DMS53 (cell line): ENCODE data around the gene PEX5L.

Experiments used
- DNase-seq: peaks from one replicate; lab custom pipeline; 2025; lab: John Stamatoyannopoulos, UW

PEX5L gene

GRCh38 chr3:179955809-179956208 lies 80.9 kb downstream of the PEX5L start:
- no peak for DNase-seq

DNA sequence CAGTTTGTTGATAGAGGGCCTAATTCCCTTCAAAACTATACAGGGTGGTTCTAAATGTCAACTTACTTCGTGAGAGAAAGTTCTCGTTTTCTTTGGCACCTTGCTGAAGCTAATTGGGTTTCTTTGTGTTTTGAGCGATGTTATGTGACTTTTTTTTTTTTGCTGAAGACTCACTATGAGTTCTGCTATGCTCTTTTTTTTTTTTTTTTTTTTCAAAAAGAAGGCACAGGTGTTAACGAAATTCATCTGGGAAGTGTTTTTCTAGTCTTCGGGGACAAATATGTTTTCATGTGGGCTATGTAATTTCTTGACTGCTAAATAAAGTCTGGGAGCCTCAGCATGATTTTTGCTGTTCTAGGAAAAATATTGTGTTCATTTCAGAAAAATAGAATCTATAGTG lies 81.5 kb downstream of the PEX5L start:
- DNase-seq = no peak

DNA sequence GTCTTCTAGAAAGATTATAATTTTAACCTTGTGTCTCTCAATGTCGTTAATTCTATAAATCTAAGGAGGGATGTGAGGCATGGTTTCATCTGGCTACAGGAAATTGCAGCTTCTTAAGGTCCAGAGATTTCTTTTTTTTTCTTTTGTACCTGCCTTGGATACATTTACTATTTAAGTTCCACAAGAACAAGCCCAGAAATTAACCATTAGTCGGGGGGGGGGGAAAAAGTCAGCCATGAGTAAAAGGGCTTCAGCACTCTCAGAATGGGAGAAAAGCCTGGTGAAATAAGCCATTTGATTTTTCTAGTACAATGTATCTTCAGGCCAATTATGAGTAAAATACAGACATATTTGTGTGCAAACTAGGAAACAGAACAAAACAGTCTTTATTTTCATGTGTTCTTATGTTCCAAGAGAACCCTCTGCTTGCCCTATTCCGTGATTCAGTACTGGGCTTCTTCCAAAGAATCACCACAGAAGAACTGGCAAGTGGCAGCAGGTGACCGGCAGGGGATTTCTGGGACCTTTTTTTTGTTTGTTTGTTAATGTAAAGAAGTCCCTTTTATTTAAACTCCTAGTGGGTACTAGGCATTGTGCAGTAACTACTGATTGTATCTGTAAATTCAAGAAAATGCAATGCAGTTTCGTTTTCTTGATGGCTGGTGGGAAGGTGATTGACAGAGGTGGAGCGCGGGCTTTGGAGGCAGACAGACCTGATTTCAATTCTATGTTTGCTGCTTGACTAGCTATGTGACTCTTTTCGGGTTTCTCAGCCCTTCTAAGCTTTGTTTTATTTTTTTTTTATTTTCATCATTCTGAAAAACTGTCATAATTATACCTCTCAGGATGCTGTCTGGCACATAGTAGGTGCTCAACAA lies 82.5 kb downstream of the PEX5L start:
- no peak for DNase-seq

GRCh38 chr3:179950840-179951239 lies 85.9 kb downstream of the PEX5L start:
- DNase-seq = no peak

DNA sequence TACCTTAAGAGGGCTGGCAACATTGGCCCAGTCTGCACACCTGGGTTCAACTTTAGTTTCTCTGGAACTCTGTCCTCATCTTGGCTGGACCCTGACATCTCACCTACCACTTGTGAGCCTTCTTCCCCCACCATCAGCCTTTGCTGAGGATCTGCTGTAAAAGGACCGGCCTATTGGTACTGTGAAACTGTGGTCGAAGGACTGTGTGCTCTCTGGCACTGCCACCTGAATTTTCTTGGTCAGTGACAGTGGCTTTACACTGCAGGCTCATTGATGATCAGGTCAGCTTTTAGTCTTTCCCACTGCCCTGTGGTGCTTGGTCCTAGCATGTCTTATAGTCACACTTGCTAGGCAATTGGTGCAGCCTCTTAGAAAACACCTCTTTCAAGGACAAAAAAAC lies 86.9 kb downstream of the PEX5L start:
- DNase-seq = no peak

GRCh38 chr3:179949412-179949811 lies 87.3 kb downstream of the PEX5L start:
- peak; percentile 76 for DNase-seq

GRCh38 chr3:179948740-179949139 lies 88.0 kb downstream of the PEX5L start:
- DNase-seq = no peak

GRCh38 chr3:179945569-179945968 lies 91.2 kb downstream of the PEX5L start:
- DNase-seq = no peak

DNA sequence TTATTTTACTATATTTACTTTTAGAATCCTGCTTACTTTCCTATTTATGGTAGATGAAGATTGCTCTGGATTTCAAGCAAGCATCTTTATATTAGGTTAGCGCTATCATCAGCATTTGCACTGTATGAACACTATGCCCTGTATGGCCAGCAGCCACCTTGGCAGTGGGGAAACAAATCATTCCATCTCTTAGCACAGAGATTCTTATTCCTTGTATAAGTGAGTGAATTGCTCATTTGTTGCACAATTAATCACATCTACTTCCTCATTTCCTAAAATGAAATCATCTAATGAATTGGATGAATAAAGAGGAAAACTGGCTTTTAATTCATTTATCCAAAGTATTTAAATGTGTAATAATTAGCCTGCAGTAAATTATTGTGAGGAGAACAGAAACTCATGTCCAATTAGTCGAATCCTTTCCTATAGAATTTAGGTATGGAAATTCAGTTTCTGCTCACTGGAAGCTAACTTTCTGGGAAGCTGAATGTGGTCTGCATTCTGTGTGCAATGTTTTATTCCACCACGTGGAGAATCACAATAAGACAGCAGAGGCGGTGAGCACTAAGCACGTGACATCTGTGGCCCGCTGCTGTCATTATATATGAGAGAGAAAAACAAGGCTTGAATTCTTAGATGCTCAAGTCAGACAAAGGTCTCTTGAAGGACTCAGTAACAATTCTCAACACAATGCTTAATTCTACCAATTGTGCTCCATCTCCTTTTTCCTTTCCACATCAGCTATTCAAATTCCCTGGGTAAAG lies 93.4 kb downstream of the PEX5L start:
- DNase-seq = no peak

- DNase-seq = peak; percentile 64
Measured at GRCh38 chr3:179942553-179943075, 94.1 kb downstream of the PEX5L start.

DNA sequence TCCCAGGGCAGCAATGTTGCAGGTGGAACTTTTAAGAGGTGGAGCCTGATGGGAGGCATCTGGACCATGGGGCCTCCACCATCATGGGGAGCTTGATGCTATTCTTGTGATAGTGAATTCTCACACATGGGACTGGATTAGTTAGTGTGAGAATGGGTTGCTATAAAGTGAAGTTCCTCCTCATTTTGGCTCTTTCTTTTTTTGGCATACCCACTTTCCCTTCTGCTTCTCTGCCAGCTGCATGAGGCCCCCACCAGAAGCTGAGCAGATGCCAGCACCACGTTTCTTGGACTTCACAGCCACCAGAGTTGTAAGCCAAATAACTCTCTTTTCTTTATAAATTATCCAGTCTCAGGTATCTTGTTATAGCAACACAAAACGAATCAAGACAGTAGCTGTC lies 101.0 kb downstream of the PEX5L start:
- no peak for DNase-seq

- DNase-seq = no peak
Measured at GRCh38 chr3:179933914-179934313, 102.8 kb downstream of the PEX5L start.

- DNase-seq = no peak
Measured at GRCh38 chr3:179933080-179933479, 103.7 kb downstream of the PEX5L start.

GRCh38 chr3:179932674-179933073 lies 104.1 kb downstream of the PEX5L start:
- no peak for DNase-seq

GRCh38 chr3:179929091-179929529 lies 107.6 kb downstream of the PEX5L start:
- DNase-seq = peak; percentile 67

- DNase-seq = no peak
Measured at GRCh38 chr3:179927191-179927590, 109.5 kb downstream of the PEX5L start.

DNA sequence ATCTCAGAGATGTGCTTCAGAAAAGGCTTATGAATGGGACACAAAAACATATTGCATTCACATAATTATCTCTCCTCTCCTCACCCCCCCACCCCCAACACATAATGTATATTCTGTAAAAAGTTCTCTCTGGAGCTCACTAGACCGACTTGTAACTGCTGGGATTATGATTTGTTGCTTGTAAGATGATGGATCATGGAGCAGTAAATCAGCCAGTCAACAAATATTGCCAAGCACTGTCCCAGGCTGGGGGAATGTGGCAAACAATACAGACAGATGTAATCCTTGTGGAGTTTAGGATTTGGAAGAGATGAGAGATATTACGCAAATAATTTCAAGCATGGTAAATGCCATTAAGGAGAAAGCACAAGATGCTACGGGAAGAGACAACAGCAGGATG lies 114.8 kb downstream of the PEX5L start:
- DNase-seq = no peak

DNA sequence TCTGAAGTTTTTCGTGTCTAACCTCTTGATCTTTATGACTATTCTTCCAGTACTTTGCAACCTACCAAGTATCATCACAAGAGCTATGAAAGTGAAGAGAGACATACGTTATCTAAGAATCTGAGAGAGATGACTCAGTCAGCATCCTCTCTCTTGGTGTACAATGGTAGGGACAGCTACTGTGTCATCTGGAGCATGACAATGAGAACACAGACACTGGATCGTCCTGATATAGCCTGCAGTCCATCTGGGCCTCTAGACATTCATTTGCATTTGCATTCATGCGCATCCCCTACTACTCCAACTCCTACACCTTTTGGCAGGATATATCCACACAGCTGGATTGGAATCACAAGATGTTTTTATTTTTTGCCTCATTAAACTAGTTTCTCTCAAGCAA lies 115.2 kb downstream of the PEX5L start:
- DNase-seq = peak; percentile 38

DNA sequence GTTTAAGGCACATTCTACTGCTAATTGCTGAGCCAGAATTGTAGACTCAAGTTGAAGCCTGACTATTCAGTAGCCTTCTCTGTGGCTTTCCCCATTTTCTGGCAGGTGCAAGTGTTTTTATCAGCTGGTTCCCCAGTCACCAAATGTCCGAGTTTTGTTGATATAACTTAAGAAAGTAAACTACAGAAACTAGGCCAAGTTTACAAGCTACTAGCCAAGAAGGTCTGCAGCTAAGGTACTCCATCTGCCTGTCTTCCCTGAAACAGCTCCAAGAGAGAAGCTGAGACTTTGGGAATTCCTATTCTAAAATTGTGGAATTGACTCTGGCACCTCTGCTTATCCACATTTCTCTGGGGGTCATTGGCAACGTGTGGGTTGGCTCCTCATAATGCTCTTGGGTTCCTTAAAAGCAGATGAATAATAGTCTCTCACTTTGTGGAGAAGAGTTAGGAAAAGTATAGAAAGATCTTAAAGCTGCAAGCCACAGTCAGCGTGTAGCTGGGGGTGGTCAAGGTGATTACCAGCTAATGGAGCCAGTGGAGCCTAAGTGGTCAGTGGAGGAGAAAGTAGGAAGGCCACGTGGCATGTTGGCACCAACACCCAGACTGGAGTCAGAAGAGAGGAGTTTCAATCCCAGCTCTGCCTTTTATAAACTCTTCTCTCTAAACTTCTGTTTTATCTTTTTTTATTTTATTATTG lies 128.8 kb downstream of the PEX5L start:
- no peak for DNase-seq

GRCh38 chr3:179902061-179902460 lies 134.7 kb downstream of the PEX5L start:
- DNase-seq = no peak

GRCh38 chr3:179898024-179898423 lies 138.7 kb downstream of the PEX5L start:
- peak; percentile 70 for DNase-seq

- no peak for DNase-seq
Measured at GRCh38 chr3:179897231-179897630, 139.5 kb downstream of the PEX5L start.
